Measurements from ENCODE around the gene TSPAN9. TPM values are rescaled to one million over a fixed set of nuclear protein-coding genes. Genes with fewer than 3 reads are reported as not detected.

TSPAN9 gene
- total RNA-seq, 2 donors from 2014 or later, result 39.5 to 50.2 TPM

- H3K36me3 ChIP-seq, result no peaks in the 10 kb centered on the region
- peak overlapping the region; percentile 37 for H3K4me3 ChIP-seq
- H3K27me3 ChIP-seq (replicated peaks; ENCODE audit: insufficient read depth), result no peaks in the 10 kb centered on the region
- ATAC-seq (ENCODE audit: insufficient number of reproducible peaks, low FRiP score, low read depth), result peak; percentile 92
- peak; percentile 84 for DNase-seq (ENCODE audit: low spot score)
- H3K9me3 ChIP-seq, result no peaks in the 10 kb centered on the region
- TF ChIP-seq, protein P1, sequence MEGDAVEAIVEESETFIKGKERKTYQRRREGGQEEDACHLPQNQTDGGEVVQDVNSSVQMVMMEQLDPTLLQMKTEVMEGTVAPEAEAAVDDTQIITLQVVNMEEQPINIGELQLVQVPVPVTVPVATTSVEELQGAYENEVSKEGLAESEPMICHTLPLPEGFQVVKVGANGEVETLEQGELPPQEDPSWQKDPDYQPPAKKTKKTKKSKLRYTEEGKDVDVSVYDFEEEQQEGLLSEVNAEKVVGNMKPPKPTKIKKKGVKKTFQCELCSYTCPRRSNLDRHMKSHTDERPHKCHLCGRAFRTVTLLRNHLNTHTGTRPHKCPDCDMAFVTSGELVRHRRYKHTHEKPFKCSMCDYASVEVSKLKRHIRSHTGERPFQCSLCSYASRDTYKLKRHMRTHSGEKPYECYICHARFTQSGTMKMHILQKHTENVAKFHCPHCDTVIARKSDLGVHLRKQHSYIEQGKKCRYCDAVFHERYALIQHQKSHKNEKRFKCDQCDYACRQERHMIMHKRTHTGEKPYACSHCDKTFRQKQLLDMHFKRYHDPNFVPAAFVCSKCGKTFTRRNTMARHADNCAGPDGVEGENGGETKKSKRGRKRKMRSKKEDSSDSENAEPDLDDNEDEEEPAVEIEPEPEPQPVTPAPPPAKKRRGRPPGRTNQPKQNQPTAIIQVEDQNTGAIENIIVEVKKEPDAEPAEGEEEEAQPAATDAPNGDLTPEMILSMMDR (IDR thresholded peaks at IDR 0.05), result no peak
- peaks cover 29 to 70% of the 10 kb centered on the region in 2 donors for H3K4me1 ChIP-seq (ENCODE audit: control insufficient read depth in 1 of 2, low read depth in 2 of 2)
- peak overlapping the region; percentile 82 to 95 for H3K27ac ChIP-seq
Measured at GRCh38 chr12:3252450-3252891, 175.3 kb downstream of the TSPAN9 start.

DNA sequence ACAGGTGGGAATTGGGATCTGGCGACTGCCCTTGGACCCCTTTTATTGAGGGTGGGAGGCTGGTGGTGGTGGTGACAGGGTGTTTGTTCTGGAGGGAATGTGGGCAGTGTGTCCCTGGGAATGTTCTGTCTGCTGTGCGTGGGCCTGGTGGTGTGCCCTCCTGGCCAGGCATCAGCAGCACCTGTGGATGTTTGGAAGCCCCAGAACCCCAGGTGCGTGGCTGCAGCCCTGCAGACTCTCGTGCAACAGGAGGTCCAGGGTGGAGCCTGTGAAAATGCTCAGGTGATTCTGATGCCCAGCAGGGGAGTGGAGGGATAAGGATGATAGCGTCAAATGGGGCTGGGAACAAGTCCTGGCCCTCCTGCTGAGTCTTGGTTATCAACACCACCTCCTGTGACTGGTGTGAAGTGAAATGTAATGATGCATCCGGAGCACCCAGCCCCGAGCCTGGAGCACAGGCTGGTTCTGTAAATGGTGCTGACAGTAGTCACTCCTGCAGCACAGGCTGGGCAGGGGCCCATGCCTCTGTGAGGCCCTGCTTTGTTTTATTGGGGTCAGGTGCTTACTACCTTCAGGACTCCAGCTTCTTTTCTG, 176.6 kb downstream of the TSPAN9 start:
- no peak for ATAC-seq (ENCODE audit: insufficient number of reproducible peaks, low FRiP score, low read depth)
- Histone ChIP-seq H3K9me3 (no peaks in the 10 kb centered on the region), H3K4me3 (no peak overlapping the region), H3K27me3 (replicated peaks; ENCODE audit: insufficient read depth) (no peaks in the 10 kb centered on the region), H3K36me3 (no peaks in the 10 kb centered on the region), H3K27ac (peak overlapping the region; percentile 82 to 95), H3K4me1 (ENCODE audit: control insufficient read depth in 1 of 2, low read depth in 2 of 2) (peaks cover 29 to 59% of the 10 kb centered on the region in 2 donors)
- TF ChIP-seq, protein P1 (IDR thresholded peaks at IDR 0.05), result no peak
- no peak for DNase-seq (ENCODE audit: low spot score)

- TF ChIP-seq, protein P1 (IDR thresholded peaks at IDR 0.05), result no peak
- ATAC-seq (ENCODE audit: insufficient number of reproducible peaks, low FRiP score, low read depth) (no peak), DNase-seq (ENCODE audit: low spot score) (no peak)
- Histone ChIP-seq H3K9me3 (no peaks in the 10 kb centered on the region), H3K4me3 (no peak overlapping the region), H3K27ac (no peak overlapping the region), H3K4me1 (ENCODE audit: control insufficient read depth in 1 of 2, low read depth in 2 of 2) (peaks cover 26 to 54% of the 10 kb centered on the region in 2 donors), H3K36me3 (no peaks in the 10 kb centered on the region), H3K27me3 (replicated peaks; ENCODE audit: insufficient read depth) (no peaks in the 10 kb centered on the region)
Measured at GRCh38 chr12:3255057-3255456, 177.9 kb downstream of the TSPAN9 start.

DNA sequence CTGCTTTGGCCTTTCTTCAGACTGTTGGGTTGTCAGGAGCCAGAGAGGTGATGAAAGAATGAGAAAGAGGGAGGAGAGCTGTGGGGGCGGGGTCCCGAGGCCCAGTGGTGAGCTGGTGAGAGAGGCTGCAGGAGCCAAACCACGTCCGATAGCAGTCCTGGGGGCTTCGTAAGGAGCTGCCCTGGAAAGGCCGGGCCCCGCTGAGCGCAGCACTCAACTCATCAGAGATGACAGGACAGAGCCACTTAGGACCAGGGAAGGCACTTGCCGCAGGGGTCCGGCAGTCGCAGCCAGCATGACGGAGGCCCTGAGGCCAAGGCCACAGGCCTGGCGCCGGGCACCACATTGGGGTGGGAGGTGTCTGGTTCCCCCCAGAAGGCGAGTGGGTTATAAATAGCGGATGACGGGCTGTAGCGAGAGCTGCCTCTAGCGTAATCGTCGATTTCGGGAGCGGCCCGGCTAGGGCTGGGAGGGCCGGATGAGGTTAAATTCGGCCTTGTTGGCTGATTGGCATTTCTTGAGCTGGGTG, 179.0 kb downstream of the TSPAN9 start:
- no peak overlapping the region for H3K4me3 ChIP-seq
- H3K9me3 ChIP-seq, result no peaks in the 10 kb centered on the region
- ATAC-seq (ENCODE audit: insufficient number of reproducible peaks, low FRiP score, low read depth) (no peak), DNase-seq (ENCODE audit: low spot score) (no peak)
- TF ChIP-seq, protein P1 (IDR thresholded peaks at IDR 0.05), result no peak
- no peaks in the 10 kb centered on the region for H3K27me3 ChIP-seq (replicated peaks; ENCODE audit: insufficient read depth)
- no peaks in the 10 kb centered on the region for H3K36me3 ChIP-seq
- H3K27ac ChIP-seq, result no peak overlapping the region
- peaks cover 19 to 43% of the 10 kb centered on the region in 2 donors for H3K4me1 ChIP-seq (ENCODE audit: control insufficient read depth in 1 of 2, low read depth in 2 of 2)

DNA sequence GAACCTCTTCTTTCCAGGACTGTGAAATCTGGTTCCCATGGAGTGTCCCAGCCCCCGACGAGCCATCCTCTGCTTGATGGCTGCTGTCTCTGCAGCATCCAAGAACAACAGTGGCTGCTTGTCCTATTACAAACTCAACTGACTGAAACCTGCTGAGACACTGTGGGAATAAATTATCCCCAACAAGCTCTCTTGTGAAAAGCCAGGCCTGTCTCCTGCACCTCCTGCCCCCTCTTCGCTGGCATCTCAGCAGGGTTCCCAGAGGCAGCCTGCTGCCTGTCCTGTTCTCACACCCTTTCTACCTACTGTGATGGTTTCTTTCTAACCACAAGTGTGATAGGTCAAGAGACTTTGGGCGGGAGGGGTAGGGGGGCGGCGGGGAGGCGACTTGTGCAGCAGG, 180.2 kb downstream of the TSPAN9 start:
- Histone ChIP-seq H3K27ac (no peak overlapping the region), H3K36me3 (no peaks in the 10 kb centered on the region), H3K27me3 (replicated peaks; ENCODE audit: insufficient read depth) (no peaks in the 10 kb centered on the region), H3K4me1 (ENCODE audit: control insufficient read depth in 1 of 2, low read depth in 2 of 2) (peaks cover 7 to 42% of the 10 kb centered on the region in 2 donors), H3K9me3 (no peaks in the 10 kb centered on the region), H3K4me3 (no peak overlapping the region)
- TF ChIP-seq, protein P1 (IDR thresholded peaks at IDR 0.05), result no peak
- DNase-seq (ENCODE audit: low spot score) (no peak), ATAC-seq (ENCODE audit: insufficient number of reproducible peaks, low FRiP score, low read depth) (no peak)

Data from thoracic aorta (tissue), 2 donors.